Measurements from ENCODE around the gene ONECUT3.

GRCh38 chr19:1777149-1777548 is 23.8 kb downstream of the ONECUT3 start:
- TF ChIP-seq MAFF (IDR thresholded peaks at IDR 0.05; ENCODE audit: low read length) (no peak), HCFC1 (IDR thresholded peaks at IDR 0.05; ENCODE audit: low read depth, low read length) (no peak), ZFP91 (CRISPR knock-in tag; IDR thresholded peaks at IDR 0.05) (no peak), ZBED1 (IDR thresholded peaks at IDR 0.05) (no peak), ERF (CRISPR knock-in tag; IDR thresholded peaks at IDR 0.05) (no peak), TAF1 (IDR thresholded peaks at IDR 0.05; ENCODE audit: control insufficient read depth, extremely low read depth, insufficient read depth, low read length, severe bottlenecking) (no peak), ZMIZ1 (IDR thresholded peaks at IDR 0.05; ENCODE audit: low read depth in 2 of 2, low read length in 2 of 2) (no peak), IRF2 (CRISPR knock-in tag; IDR thresholded peaks at IDR 0.05) (no peak), C11orf30 (IDR thresholded peaks at IDR 0.05; ENCODE audit: low read depth) (no peak)
